IMR-90 (cell line): ENCODE results near the gene COL6A3. TPM values are rescaled to one million over a fixed set of nuclear protein-coding genes. Genes with fewer than 3 reads are reported as not detected.
A peak's percentile ranks its signal among the peaks of the same experiment; 100 is the strongest.

Source experiments
- ATAC-seq: fragments of 200-7000 bp; cut with Tn5 transposase; 2 replicates; pipeline ENCODE4 v1.9.1; 2020; ENCODE audit warnings: low read depth, mild to moderate bottlenecking, moderate library complexity
- Bru-seq: library from RNA; stranded (reverse); fragments of 400-500 nt; gene quantifications from one replicate; lab custom pipeline; 2021; lab: Mats Ljungman, UMichigan
- BruChase-seq, 2 experiments: library from RNA; stranded (reverse); fragments of 400-500 nt; gene quantifications; one replicate each; lab custom pipeline; 2021; lab: Mats Ljungman, UMichigan
- BruUV-seq: library from RNA; stranded (reverse); fragments of 400-500 nt; replicated peaks from 2 replicates; lab custom pipeline; 2021; lab: Mats Ljungman, UMichigan
- CTCF ChIA-PET: fragments of 300-600 bp; formaldehyde crosslinking; extraction: SDS; loops from one replicate; lab custom pipeline; 2021; ENCODE audit warnings: antibody characterized with exemption; lab: Yijun Ruan, JAX
- POLR2A ChIA-PET: fragments of 300-600 bp; sonication (Branson Sonifier 250); formaldehyde crosslinking; loops from one replicate; lab custom pipeline; 2022; ENCODE audit warnings: antibody characterized with exemption; ENCODE audit not compliant: unreplicated experiment; lab: Charles Lee
- DNase-seq: peaks from one replicate; pipeline ENCODE4 v3.0.0; 2013
- H2AFZ ChIP-seq: replicated peaks from 2 replicates; pipeline ENCODE3; 2013; ENCODE audit warnings: low read length, mild to moderate bottlenecking; ENCODE audit not compliant: poor library complexity
- H2AK5ac ChIP-seq: 2 replicates; pipeline ENCODE4 v1.6.1; 2013; ENCODE audit warnings: low read depth, low read length, inconsistent platforms
- H2AK9ac ChIP-seq: replicated peaks from 2 replicates; pipeline ENCODE3; 2013; ENCODE audit warnings: mild to moderate bottlenecking, low read depth, low read length, moderate library complexity; ENCODE audit not compliant: poor library complexity
- H2BK120ac ChIP-seq: 2 replicates; pipeline ENCODE4 v1.6.1; 2013; ENCODE audit warnings: low read depth, low read length, inconsistent platforms
- H2BK15ac ChIP-seq: 3 replicates; pipeline ENCODE4 v1.6.1; 2013; ENCODE audit warnings: low read depth, low read length, inconsistent platforms
- H2BK20ac ChIP-seq: 2 replicates; pipeline ENCODE4 v1.6.1; 2013; ENCODE audit warnings: low read depth, mild to moderate bottlenecking, inconsistent platforms, low read length, moderate library complexity
- H2BK5ac ChIP-seq: 2 replicates; pipeline ENCODE4 v1.6.1; 2013; ENCODE audit warnings: mild to moderate bottlenecking, low read depth, low read length, inconsistent platforms; ENCODE audit not compliant: poor library complexity, severe bottlenecking
- H3K14ac ChIP-seq: replicated peaks from 2 replicates; pipeline ENCODE4 v1.6.1; 2013; ENCODE audit warnings: low read depth, low read length, inconsistent platforms
- H3K18ac ChIP-seq: 2 replicates; pipeline ENCODE4 v1.6.1; 2013; ENCODE audit warnings: low read depth, low read length, control low read depth
- H3K23ac ChIP-seq: 2 replicates; pipeline ENCODE4 v1.6.1; 2013; ENCODE audit warnings: low read depth, low read length, inconsistent platforms
- H3K27ac ChIP-seq: 2 replicates; pipeline ENCODE4 v1.5.1; 2013; ENCODE audit warnings: mild to moderate bottlenecking, control low read depth, low read length; ENCODE audit not compliant: insufficient read depth
- H3K27me3 ChIP-seq: 2 replicates; pipeline ENCODE4 v1.6.1; 2013; ENCODE audit warnings: low read length; ENCODE audit not compliant: control insufficient read depth, insufficient read depth
- H3K36me3 ChIP-seq: 2 replicates; pipeline ENCODE4 v1.6.1; 2013; ENCODE audit warnings: low read length, mixed read lengths; ENCODE audit not compliant: control insufficient read depth, insufficient read depth
- H3K4ac ChIP-seq: 2 replicates; pipeline ENCODE4 v1.6.1; 2013; ENCODE audit warnings: low read depth, low read length, inconsistent platforms
- H3K4me1 ChIP-seq: 2 replicates; pipeline ENCODE4 v1.6.1; 2013; ENCODE audit warnings: low read length, mixed read lengths; ENCODE audit not compliant: control insufficient read depth, insufficient read depth
- H3K4me2 ChIP-seq: 2 replicates; pipeline ENCODE4 v1.6.1; 2013; ENCODE audit warnings: low read depth, mild to moderate bottlenecking, control low read depth, low read length, moderate library complexity
- H3K4me3 ChIP-seq: 2 replicates; pipeline ENCODE4 v1.5.1; 2013; ENCODE audit warnings: low read depth, mild to moderate bottlenecking, control low read depth, low read length, moderate library complexity; ENCODE audit not compliant: insufficient read depth
- H3K56ac ChIP-seq: 2 replicates; pipeline ENCODE4 v1.6.1; 2013; ENCODE audit warnings: low read length, inconsistent platforms; ENCODE audit not compliant: insufficient read depth; ENCODE audit errors: extremely low read depth
- H3K79me1 ChIP-seq, 2 experiments: 2 replicates each; pipeline ENCODE4 v1.6.1; 2013; ENCODE audit warnings: low read length in 2 of 2, inconsistent platforms in 1 of 2, low read depth in 1 of 2
- H3K9ac ChIP-seq: 2 replicates; pipeline ENCODE4 v1.6.1; 2013; ENCODE audit warnings: low read depth, low read length, control low read depth
- H3K9me1 ChIP-seq: 2 replicates; pipeline ENCODE4 v1.6.1; 2013; ENCODE audit warnings: low read length, inconsistent platforms; ENCODE audit not compliant: insufficient read depth
- H3K9me3 ChIP-seq: 2 replicates; pipeline ENCODE4 v1.6.1; 2013; ENCODE audit warnings: low read length; ENCODE audit not compliant: control insufficient read depth, insufficient read depth
- H4K20me1 ChIP-seq: 2 replicates; pipeline ENCODE4 v1.6.1; 2013; ENCODE audit warnings: low read length, inconsistent platforms; ENCODE audit not compliant: insufficient read depth
- H4K5ac ChIP-seq: 2 replicates; pipeline ENCODE4 v1.6.1; 2013; ENCODE audit warnings: mild to moderate bottlenecking, low read depth, low read length, control low read depth
- H4K8ac ChIP-seq, 2 experiments: 2 replicates each; pipeline ENCODE4 v1.6.1; 2013; ENCODE audit warnings: low read depth in 2 of 2, low read length in 2 of 2, control low read depth in 1 of 2, inconsistent platforms in 1 of 2
- H4K91ac ChIP-seq: 2 replicates; pipeline ENCODE4 v1.6.1; 2013; ENCODE audit warnings: low read depth, low read length, inconsistent platforms; ENCODE audit not compliant: insufficient read depth
- BHLHE40 ChIP-seq: fragments of 150-350 bp; IDR thresholded peaks from 2 replicates; pipeline ENCODE4 v1.6.1; 2016; ENCODE audit warnings: mild to moderate bottlenecking, low read depth, low read length
- CEBPB ChIP-seq: IDR thresholded peaks from 2 replicates; pipeline ENCODE4 v1.6.1; 2012; ENCODE audit warnings: low read depth, low read length, improper control_type of control experiment
- MAFK ChIP-seq: IDR thresholded peaks from 2 replicates; pipeline ENCODE4 v1.6.1; 2012; ENCODE audit warnings: low read depth, low read length, improper control_type of control experiment
- MAZ ChIP-seq: IDR thresholded peaks from 2 replicates; pipeline ENCODE4 v1.6.1; 2012; ENCODE audit warnings: low read depth, mild to moderate bottlenecking, low read length, improper control_type of control experiment, moderate library complexity, borderline replicate concordance
- MXI1 ChIP-seq: IDR thresholded peaks from 2 replicates; pipeline ENCODE4 v1.6.1; 2012; ENCODE audit warnings: low read depth, mild to moderate bottlenecking, low read length, moderate library complexity, borderline replicate concordance
- RFX5 ChIP-seq: IDR thresholded peaks from 2 replicates; pipeline ENCODE4 v1.8.0; 2012; ENCODE audit warnings: low read depth, mild to moderate bottlenecking, low read length, moderate library complexity
- SMC3 ChIP-seq: fragments of 150-350 bp; IDR thresholded peaks from 2 replicates; pipeline ENCODE4 v1.6.1; 2016; ENCODE audit warnings: low read depth, mild to moderate bottlenecking, antibody characterized with exemption, low read length, moderate library complexity
- WGBS, 2 experiments: methylation state at CpG; one replicate each; pipeline versions ENCODE4 v1.1.5 to v1.1.7; 2013; ENCODE audit warnings: missing lambda C conversion rate in 2 of 2; ENCODE audit not compliant: insufficient read length in 1 of 2; ENCODE audit errors: extremely low coverage in 2 of 2; 5-methylcytosine and 5-hydroxymethylcytosine counted together
- dilution Hi-C: fragments of 300-500 bp; cut with HindIII; formaldehyde crosslinking; loops from one replicate; pipeline ENCODE4 v1.14.3; 2018; ENCODE audit warnings: low sequenced_read_pairs; ENCODE audit not compliant: unreplicated experiment
- in situ Hi-C: fragments of 300-500 bp; cut with MboI; formaldehyde crosslinking; loops from 3 replicates; pipeline ENCODE4 v1.14.3; 2019; ENCODE audit warnings: low sequenced_read_pairs, inconsistent platforms, mixed read lengths
- intact Hi-C: fragments of 100-400 bp; cut with micrococcal nuclease; formaldehyde crosslinking; loops from 2 replicates; pipeline ENCODE4 v1.10.0; 2022
- long read RNA-seq: library from polyadenylated mRNA; unstranded; transcript quantifications from one replicate; pipeline ENCODE4 v2.0.0, GENCODE V29; 2021; ENCODE audit not compliant: unreplicated experiment
- polyA plus RNA-seq, 3 experiments: library from polyadenylated mRNA; depleted of rRNA; stranded (reverse); fragments of >200 nt; gene quantifications; 2 replicates each; pipeline ENCODE4 v1.2.3, GENCODE V29; 2012; ENCODE audit warnings: low replicate concordance in 1 of 3
- total RNA-seq: library from RNA; depleted of rRNA; stranded (reverse); fragments of >200 nt; gene quantifications from 2 replicates; pipeline ENCODE4 v1.2.3, GENCODE V29; 2012; rRNA removed
- TF ChIP-seq, protein P1 (sequence below): fragments of 150-350 bp; IDR thresholded peaks from 2 replicates; pipeline ENCODE4 v1.6.1; 2017; ENCODE audit warnings: mild to moderate bottlenecking, antibody characterized with exemption, low read length, low read depth

COL6A3 gene, protein sequence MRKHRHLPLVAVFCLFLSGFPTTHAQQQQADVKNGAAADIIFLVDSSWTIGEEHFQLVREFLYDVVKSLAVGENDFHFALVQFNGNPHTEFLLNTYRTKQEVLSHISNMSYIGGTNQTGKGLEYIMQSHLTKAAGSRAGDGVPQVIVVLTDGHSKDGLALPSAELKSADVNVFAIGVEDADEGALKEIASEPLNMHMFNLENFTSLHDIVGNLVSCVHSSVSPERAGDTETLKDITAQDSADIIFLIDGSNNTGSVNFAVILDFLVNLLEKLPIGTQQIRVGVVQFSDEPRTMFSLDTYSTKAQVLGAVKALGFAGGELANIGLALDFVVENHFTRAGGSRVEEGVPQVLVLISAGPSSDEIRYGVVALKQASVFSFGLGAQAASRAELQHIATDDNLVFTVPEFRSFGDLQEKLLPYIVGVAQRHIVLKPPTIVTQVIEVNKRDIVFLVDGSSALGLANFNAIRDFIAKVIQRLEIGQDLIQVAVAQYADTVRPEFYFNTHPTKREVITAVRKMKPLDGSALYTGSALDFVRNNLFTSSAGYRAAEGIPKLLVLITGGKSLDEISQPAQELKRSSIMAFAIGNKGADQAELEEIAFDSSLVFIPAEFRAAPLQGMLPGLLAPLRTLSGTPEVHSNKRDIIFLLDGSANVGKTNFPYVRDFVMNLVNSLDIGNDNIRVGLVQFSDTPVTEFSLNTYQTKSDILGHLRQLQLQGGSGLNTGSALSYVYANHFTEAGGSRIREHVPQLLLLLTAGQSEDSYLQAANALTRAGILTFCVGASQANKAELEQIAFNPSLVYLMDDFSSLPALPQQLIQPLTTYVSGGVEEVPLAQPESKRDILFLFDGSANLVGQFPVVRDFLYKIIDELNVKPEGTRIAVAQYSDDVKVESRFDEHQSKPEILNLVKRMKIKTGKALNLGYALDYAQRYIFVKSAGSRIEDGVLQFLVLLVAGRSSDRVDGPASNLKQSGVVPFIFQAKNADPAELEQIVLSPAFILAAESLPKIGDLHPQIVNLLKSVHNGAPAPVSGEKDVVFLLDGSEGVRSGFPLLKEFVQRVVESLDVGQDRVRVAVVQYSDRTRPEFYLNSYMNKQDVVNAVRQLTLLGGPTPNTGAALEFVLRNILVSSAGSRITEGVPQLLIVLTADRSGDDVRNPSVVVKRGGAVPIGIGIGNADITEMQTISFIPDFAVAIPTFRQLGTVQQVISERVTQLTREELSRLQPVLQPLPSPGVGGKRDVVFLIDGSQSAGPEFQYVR (N-terminal part only)
- total RNA-seq: 1,501 and 1,855 TPM in 2 replicates
- polyA plus RNA-seq (2012; rRNA removed): 798 and 964 TPM in 2 replicates
- polyA plus RNA-seq (2012; cell fraction: cytosol; rRNA removed): 520 and 674 TPM in 2 replicates
- polyA plus RNA-seq (2012; cell fraction: nucleus; rRNA removed; ENCODE audit: low replicate concordance): 700 and 999 TPM in 2 replicates
- percentile 100 among the genes with signal in this experiment for Bru-seq, nascent RNA
- percentile 100 among the genes with signal in this experiment for BruChase-seq, experiment 1, labeled RNA remaining after a 6-hour chase
- BruChase-seq, experiment 2, labeled RNA remaining after a 2-hour chase: percentile 100 among the genes with signal in this experiment
- long read RNA-seq, full-length matches to known transcripts: 22 of 1,863 reads
- long read RNA-seq, partial matches to known transcripts: 1,698 of 1,863 reads
- long read RNA-seq, other reads (novel, unspliced or antisense): 143 of 1,863 reads

DNA sequence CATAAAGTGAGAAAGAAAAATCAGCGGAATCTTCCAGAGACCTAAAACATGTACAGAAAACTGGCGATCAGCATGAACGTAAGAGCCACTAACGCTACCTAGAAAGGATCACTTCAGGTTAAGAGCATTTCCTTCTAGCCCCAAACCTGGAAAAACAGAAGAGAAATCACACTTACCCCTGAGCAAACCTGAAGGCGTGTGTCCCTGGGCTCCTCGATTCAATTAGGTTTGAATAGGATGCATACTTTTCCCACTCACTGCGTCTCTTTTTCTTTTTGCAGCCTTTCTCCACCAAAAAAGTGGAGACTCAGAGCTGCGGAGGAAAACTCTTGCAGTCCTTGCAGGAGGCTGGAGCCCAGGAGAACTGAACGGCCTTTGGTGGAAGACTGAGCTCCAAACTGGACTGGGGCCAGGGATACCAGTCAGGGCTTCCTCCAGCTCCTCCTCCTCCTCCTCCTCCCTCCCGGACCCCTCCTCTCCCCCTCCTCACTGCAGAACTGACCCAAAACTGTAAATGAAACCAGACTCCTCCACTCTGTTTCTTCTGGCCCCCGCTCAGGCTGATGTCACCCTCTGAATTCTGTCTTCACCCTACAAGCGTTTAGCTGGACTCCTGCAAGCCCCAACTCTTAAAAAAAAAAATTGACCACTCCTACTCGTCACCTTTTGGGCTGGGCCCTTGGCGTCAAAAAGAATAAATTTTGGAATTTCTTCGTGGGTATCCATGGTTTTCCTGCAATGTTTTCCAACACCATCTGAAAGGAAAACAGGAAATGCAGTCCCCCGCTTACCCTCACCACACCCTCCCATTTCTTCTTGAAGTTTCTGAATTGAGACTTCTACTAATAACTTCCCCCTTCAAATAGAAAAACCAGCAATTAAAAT, at the start of gene COL6A3:
Gene COL6A3 (minus strand): TSS at position 388 of the 885 bp plus-strand sequence. CDS start 17,347 bp downstream, outside the sequence.
- peak; percentile 98 for DNase-seq
- no peak for TF ChIP-seq RFX5
- peak; percentile 99 for TF ChIP-seq MAZ
- TF ChIP-seq SMC3: no peak
- TF ChIP-seq MXI1: no peak
- TF ChIP-seq BHLHE40: no peak
- peak; percentile 42; the same call in 1 of the 2 replicates for TF ChIP-seq CEBPB
- TF ChIP-seq, protein P1, sequence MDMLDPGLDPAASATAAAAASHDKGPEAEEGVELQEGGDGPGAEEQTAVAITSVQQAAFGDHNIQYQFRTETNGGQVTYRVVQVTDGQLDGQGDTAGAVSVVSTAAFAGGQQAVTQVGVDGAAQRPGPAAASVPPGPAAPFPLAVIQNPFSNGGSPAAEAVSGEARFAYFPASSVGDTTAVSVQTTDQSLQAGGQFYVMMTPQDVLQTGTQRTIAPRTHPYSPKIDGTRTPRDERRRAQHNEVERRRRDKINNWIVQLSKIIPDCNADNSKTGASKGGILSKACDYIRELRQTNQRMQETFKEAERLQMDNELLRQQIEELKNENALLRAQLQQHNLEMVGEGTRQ: no peak
- no peak for TF ChIP-seq MAFK

More for the DNA sequence above, at the start of gene COL6A3:
- intact Hi-C loops: loop anchor here (5.0 kb wide), 2 partner anchors 157 to 242 kb away; no protein-coding TSS in a partner anchor
- Histone ChIP-seq H3K23ac (peak within 1 kb of the TSS; percentile 99), H3K27me3 (no peaks in the 10 kb centered on the region), H3K14ac (peak within 1 kb of the TSS; percentile 91), H2BK15ac (peak within 1 kb of the TSS; percentile 45; the same call in 1 of the 3 replicates), H3K56ac (peak within 1 kb of the TSS; percentile 97), H2BK5ac (peak within 1 kb of the TSS; percentile 91), H4K8ac (peak within 1 kb of the TSS; percentile 72 to 73), H3K4me3 (peak within 1 kb of the TSS; percentile 96), H4K5ac (peak within 1 kb of the TSS; percentile 65), H2AFZ (peak within 1 kb of the TSS; percentile 54), H3K9me3 (no peaks in the 10 kb centered on the region), H3K4me2 (peak within 1 kb of the TSS; percentile 85), H3K36me3 (peaks cover 19% of the 10 kb centered on the region), H2AK9ac (peak within 1 kb of the TSS; percentile 68), H4K91ac (peak within 1 kb of the TSS; percentile 88), H2BK20ac (peak within 1 kb of the TSS; percentile 35), H3K18ac (peak within 1 kb of the TSS; percentile 41), H3K4me1 (no peaks in the 10 kb centered on the region), H3K27ac (peak within 1 kb of the TSS; percentile 89), H2BK120ac (peak within 1 kb of the TSS; percentile 87), H4K20me1 (peaks cover 48% of the 10 kb centered on the region), H3K4ac (peak within 1 kb of the TSS; percentile 95), H3K9me1 (no peaks in the 10 kb centered on the region), H3K9ac (peak within 1 kb of the TSS; percentile 99), H3K79me1 (no peaks in the 10 kb centered on the region), H2AK5ac (peak within 1 kb of the TSS; percentile 91)
- BruUV-seq: TSS peak; percentile 86
- WGBS, 2 experiments: 0% methylated on average over 3 of the region's 16 CpGs; no CpG with 5 or more reads in 1 of the 2 experiments
- in situ Hi-C loops: loop anchor here (10.0 kb wide), 1 partner anchor 161 kb away; no protein-coding TSS in a partner anchor
- CTCF ChIA-PET: interaction anchor here (0.6 to 1.4 kb wide), 9 partner anchors 8 to 322 kb away, joined by 3 to 6 read pairs (median 3); no protein-coding TSS in a partner anchor
- dilution Hi-C loops: no loop called here
- POLR2A ChIA-PET: interaction anchor here (0.5 to 1.6 kb wide), 23 partner anchors 11 to 274 kb away, joined by 3 to 12 read pairs (median 4); no protein-coding TSS in a partner anchor
- peak; percentile 78 for ATAC-seq
